Vagina (tissue), 2 donors: ENCODE measurements around the gene TMEM220.

Source experiments
- POLR2A ChIP-seq, 2 donors: fragments of 450-650 bp; IDR thresholded peaks; one replicate each; pipeline ENCODE4 v1.6.1; 2017; ENCODE audit warnings: antibody characterized with exemption in 2 of 2, mild to moderate bottlenecking in 2 of 2, moderate library complexity in 2 of 2
- TF ChIP-seq, protein P1 (sequence below), 3 experiments: fragments of 450-650 bp in 2 of 3; fragments of 200-600 bp in 1 of 3; sonication (generic) in 1 of 3; IDR thresholded peaks; one replicate each; pipeline ENCODE4 v1.5.1; 2017 to 2019; ENCODE audit warnings: antibody characterized with exemption in 3 of 3, mild to moderate bottlenecking in 2 of 3, moderate library complexity in 2 of 3

DNA sequence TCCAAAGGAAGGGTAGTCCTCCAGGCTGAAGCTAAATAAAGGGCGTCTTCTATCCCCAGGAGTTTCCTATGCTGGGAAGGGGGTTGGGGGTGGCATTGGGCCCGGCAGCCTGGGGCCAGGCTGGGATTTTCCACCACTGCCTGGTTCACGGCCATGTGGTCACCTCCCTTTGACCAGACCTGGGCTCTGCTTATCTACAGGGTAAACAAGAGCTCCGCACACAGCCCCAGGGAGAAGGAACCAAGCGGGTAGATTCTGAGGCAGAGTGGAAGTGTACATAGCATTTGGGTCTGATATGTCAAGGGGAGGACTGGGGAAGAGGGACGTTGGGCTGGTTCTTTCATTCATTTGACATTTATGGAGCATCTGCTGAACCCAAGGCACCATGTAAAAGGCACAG lies 27.2 kb upstream of the TMEM220 start:
- TF ChIP-seq, protein P1, sequence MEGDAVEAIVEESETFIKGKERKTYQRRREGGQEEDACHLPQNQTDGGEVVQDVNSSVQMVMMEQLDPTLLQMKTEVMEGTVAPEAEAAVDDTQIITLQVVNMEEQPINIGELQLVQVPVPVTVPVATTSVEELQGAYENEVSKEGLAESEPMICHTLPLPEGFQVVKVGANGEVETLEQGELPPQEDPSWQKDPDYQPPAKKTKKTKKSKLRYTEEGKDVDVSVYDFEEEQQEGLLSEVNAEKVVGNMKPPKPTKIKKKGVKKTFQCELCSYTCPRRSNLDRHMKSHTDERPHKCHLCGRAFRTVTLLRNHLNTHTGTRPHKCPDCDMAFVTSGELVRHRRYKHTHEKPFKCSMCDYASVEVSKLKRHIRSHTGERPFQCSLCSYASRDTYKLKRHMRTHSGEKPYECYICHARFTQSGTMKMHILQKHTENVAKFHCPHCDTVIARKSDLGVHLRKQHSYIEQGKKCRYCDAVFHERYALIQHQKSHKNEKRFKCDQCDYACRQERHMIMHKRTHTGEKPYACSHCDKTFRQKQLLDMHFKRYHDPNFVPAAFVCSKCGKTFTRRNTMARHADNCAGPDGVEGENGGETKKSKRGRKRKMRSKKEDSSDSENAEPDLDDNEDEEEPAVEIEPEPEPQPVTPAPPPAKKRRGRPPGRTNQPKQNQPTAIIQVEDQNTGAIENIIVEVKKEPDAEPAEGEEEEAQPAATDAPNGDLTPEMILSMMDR (IDR thresholded peaks at IDR 0.05), result no peak
- no peak for TF ChIP-seq POLR2A (IDR thresholded peaks at IDR 0.05)
